HG02763 (cell line): ENCODE data around the gene MC4R.
"Not testable (repeated sequence)": the region's sequence is repeated elsewhere in the genome, so short reads cannot be mapped to it uniquely, and the experiment has no call there.

Experiments
- ATAC-seq: cut with Tn5 transposase; IDR thresholded peaks from one replicate; pipeline ENCODE4 v1.9.1; 2021; ENCODE audit warnings: mild to moderate bottlenecking, moderate library complexity; ENCODE audit not compliant: unreplicated experiment

MC4R gene

DNA sequence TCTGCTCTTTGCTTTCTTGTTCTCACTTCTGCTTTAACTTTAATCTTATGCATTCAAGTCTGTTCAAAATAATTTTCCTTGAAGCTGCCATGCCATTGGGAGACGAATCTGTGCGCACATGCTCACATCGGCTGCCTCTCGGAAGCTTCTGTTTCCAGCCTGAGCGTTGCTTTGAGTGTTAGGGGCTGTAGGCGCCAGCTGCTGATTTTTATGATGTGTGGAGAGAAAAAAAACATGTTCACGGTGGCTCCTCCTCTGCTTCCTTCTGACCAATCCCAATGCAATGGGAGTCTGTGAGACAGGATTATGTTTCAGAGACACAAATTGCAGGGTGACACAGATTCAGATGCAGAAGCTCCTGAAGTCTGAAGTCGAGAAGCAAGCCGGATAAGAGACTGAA is at the start of gene MC4R:
Gene MC4R (minus strand): TSS at position 180 of the 400 bp plus-strand sequence. CDS start 426 bp downstream, outside the sequence.
- no peak for ATAC-seq

- ATAC-seq: not testable (repeated sequence)
Measured at GRCh38 chr18:60422306-60422705, 49.7 kb upstream of the MC4R start.

GRCh38 chr18:60421356-60422118 is 49.0 kb upstream of the MC4R start:
- no peak for ATAC-seq

GRCh38 chr18:60417946-60418345 is 45.4 kb upstream of the MC4R start:
- ATAC-seq: no peak

GRCh38 chr18:60413944-60414547 is 41.5 kb upstream of the MC4R start:
- no peak for ATAC-seq

- no peak for ATAC-seq
Measured at GRCh38 chr18:60411715-60412114, 39.1 kb upstream of the MC4R start.

- ATAC-seq: no peak
Measured at GRCh38 chr18:60406721-60407120, 34.1 kb upstream of the MC4R start.

- no peak for ATAC-seq
Measured at GRCh38 chr18:60404486-60405085, 32.0 kb upstream of the MC4R start.

- ATAC-seq: no peak
Measured at GRCh38 chr18:60401346-60401745, 28.8 kb upstream of the MC4R start.

- no peak for ATAC-seq
Measured at GRCh38 chr18:60391571-60392226, 19.1 kb upstream of the MC4R start.

- no peak for ATAC-seq
Measured at GRCh38 chr18:60389314-60389713, 16.7 kb upstream of the MC4R start.

GRCh38 chr18:60385693-60386092 is 13.1 kb upstream of the MC4R start:
- ATAC-seq: no peak

DNA sequence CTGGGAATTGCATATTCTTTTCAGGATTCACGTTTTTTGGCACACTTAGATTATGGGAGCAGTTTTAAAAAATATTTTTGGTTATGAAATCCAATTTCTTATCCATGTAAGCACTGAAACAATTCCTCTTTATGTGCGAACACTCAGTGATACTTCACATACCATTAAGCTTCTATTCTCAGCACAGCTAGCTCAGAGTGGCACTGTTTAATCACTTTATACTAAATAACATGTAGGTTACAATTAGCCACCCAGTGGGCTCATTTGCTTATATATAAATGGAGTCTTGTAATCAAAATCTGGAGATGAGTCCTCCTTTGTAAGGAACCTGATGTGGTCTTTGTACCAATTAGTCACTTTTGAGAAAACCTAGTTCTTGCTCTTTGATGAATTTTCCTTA is 11.3 kb upstream of the MC4R start:
- no peak for ATAC-seq

- no peak for ATAC-seq
Measured at GRCh38 chr18:60377778-60378469, 5.3 kb upstream of the MC4R start.

GRCh38 chr18:60372132-60372531 is 443 bp downstream of the MC4R start:
- ATAC-seq: no peak

DNA sequence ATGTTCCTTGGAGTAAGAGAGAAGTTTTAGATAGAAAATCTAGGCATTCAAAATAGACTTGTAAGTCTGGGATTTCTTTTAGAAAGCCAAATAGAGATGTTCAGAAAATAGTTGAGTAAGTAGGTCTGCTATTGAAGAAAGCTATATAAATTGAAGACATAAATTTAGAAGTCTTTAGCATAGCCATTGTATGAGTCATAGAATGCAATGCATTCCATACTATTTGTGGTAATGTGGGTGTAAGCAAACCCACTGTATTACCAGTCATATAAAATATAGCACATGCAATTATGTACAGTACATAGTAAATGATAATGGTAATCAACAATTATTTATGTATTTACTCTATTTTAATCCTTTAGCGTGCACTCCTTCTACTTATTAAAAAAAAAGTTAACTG is 14.1 kb downstream of the MC4R start:
- ATAC-seq: no peak

GRCh38 chr18:60350941-60351340 is 21.6 kb downstream of the MC4R start:
- ATAC-seq: no peak

DNA sequence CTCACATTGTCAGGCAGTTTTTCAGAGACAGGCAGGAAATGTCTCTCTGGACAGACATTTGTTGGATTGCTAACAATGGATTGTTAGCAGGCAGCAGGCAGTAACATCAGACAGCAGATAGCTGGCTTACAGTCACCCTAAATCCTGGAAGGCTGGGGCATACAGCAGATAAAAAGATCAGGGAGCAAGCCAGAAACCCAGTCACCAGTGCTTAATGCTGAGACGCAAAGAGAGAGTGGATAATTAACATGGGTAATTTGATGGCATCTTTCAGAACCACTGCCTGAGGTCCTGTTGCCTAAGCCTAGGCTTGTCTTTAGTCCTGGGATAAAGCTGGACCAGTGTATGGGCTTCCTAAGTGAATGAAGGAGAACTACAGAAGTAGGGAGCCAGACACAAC is 22.4 kb downstream of the MC4R start:
- no peak for ATAC-seq

GRCh38 chr18:60347526-60348045 is 25.0 kb downstream of the MC4R start:
- no peak for ATAC-seq

DNA sequence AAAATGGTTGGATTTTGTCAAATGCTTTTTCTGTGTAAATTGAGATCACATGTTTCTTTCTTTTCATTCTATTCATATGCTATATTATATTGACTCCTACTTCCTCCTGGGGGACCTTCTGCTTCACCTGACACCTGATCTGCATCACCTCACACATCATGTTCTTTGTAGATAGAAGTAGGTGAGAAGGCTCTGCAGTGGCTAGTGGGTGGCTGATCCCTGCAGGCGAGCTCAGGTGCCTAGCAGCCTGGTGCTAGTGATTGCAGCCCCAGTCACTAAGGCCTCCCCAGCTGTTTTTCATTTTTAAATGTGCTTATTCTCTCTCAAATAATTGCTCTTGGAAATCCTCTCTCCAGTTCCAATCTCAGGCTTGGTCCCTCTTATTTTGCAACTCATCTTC is 33.6 kb downstream of the MC4R start:
- ATAC-seq: no peak

- no peak for ATAC-seq
Measured at GRCh38 chr18:60331890-60332289, 40.7 kb downstream of the MC4R start.
